Measurements from ENCODE around the gene RBM17.
"Not testable (repeated sequence)": the region's sequence is repeated elsewhere in the genome, so short reads cannot be mapped to it uniquely, and the experiment has no call there.

DNA sequence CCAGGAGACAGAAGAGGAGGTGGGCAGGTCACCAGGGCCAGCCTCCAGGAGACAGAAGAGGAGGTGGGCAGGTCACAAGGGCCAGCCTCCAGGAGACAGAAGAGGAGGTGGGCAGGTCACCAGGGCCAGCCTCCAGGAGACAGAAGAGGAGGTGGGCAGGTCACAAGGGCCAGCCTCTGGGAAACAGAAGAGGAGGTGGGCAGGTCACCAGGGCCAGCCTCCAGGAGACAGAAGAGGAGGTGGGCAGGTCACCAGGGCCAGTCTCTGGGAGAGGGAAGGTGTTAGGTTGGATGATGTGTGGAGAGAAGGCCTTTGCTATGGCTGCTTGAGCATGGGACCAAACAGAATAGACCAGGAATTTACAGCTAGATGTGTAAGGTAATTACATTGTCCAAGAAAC lies 38.6 kb downstream of the RBM17 start:
- TF ChIP-seq, protein P1, sequence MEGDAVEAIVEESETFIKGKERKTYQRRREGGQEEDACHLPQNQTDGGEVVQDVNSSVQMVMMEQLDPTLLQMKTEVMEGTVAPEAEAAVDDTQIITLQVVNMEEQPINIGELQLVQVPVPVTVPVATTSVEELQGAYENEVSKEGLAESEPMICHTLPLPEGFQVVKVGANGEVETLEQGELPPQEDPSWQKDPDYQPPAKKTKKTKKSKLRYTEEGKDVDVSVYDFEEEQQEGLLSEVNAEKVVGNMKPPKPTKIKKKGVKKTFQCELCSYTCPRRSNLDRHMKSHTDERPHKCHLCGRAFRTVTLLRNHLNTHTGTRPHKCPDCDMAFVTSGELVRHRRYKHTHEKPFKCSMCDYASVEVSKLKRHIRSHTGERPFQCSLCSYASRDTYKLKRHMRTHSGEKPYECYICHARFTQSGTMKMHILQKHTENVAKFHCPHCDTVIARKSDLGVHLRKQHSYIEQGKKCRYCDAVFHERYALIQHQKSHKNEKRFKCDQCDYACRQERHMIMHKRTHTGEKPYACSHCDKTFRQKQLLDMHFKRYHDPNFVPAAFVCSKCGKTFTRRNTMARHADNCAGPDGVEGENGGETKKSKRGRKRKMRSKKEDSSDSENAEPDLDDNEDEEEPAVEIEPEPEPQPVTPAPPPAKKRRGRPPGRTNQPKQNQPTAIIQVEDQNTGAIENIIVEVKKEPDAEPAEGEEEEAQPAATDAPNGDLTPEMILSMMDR (conservative IDR thresholded peaks at IDR 0.05; ENCODE audit: low read depth, low read length): not testable (repeated sequence)
- not testable (repeated sequence) for TF ChIP-seq EZH2 (IDR thresholded peaks at IDR 0.05; ENCODE audit: low read length, unreplicated experiment); EZH2phosphoT487 (IDR thresholded peaks at IDR 0.05; ENCODE audit: borderline replicate concordance, low read length)

Measured in PC-3 (cell line).